ENCODE results near the gene MBD3L2B.
"Not testable (repeated sequence)": the region's sequence is repeated elsewhere in the genome, so short reads cannot be mapped to it uniquely, and the experiment has no call there.

GRCh38 chr19:7058576-7058975 lies 37.3 kb upstream of the MBD3L2B start, which contains the start of gene MBD3L3:
- not testable (repeated sequence) for TF ChIP-seq CTCF (IDR thresholded peaks at IDR 0.05); EZH2 (IDR thresholded peaks at IDR 0.05; ENCODE audit: borderline replicate concordance, insufficient read depth, low read depth, low read length, poor library complexity, severe bottlenecking)

Measured in B cell (primary cell).